IMR-90 (cell line): Measurements from ENCODE around the gene GRAMD4. TPM values are rescaled to one million over a fixed set of nuclear protein-coding genes. Genes with fewer than 3 reads are reported as not detected.

Experiments used
- ATAC-seq: fragments of 200-7000 bp; cut with Tn5 transposase; 2 replicates; pipeline ENCODE4 v1.9.1; 2020; ENCODE audit warnings: low read depth, mild to moderate bottlenecking, moderate library complexity
- BruUV-seq: library from RNA; stranded (reverse); fragments of 400-500 nt; replicated peaks from 2 replicates; lab custom pipeline; 2021; lab: Mats Ljungman, UMichigan
- CTCF ChIA-PET: fragments of 300-600 bp; formaldehyde crosslinking; extraction: SDS; loops from one replicate; lab custom pipeline; 2021; ENCODE audit warnings: antibody characterized with exemption; lab: Yijun Ruan, JAX
- POLR2A ChIA-PET: fragments of 300-600 bp; sonication (Branson Sonifier 250); formaldehyde crosslinking; loops from one replicate; lab custom pipeline; 2022; ENCODE audit warnings: antibody characterized with exemption; ENCODE audit not compliant: unreplicated experiment; lab: Charles Lee
- DNase-seq: peaks from one replicate; pipeline ENCODE4 v3.0.0; 2013
- H2AFZ ChIP-seq: replicated peaks from 2 replicates; pipeline ENCODE3; 2013; ENCODE audit warnings: low read length, mild to moderate bottlenecking; ENCODE audit not compliant: poor library complexity
- H2AK5ac ChIP-seq: 2 replicates; pipeline ENCODE4 v1.6.1; 2013; ENCODE audit warnings: low read depth, low read length, inconsistent platforms
- H2AK9ac ChIP-seq: replicated peaks from 2 replicates; pipeline ENCODE3; 2013; ENCODE audit warnings: mild to moderate bottlenecking, low read depth, low read length, moderate library complexity; ENCODE audit not compliant: poor library complexity
- H2BK120ac ChIP-seq: 2 replicates; pipeline ENCODE4 v1.6.1; 2013; ENCODE audit warnings: low read depth, low read length, inconsistent platforms
- H2BK15ac ChIP-seq: 3 replicates; pipeline ENCODE4 v1.6.1; 2013; ENCODE audit warnings: low read depth, low read length, inconsistent platforms
- H2BK20ac ChIP-seq: 2 replicates; pipeline ENCODE4 v1.6.1; 2013; ENCODE audit warnings: low read depth, mild to moderate bottlenecking, inconsistent platforms, low read length, moderate library complexity
- H2BK5ac ChIP-seq: 2 replicates; pipeline ENCODE4 v1.6.1; 2013; ENCODE audit warnings: mild to moderate bottlenecking, low read depth, low read length, inconsistent platforms; ENCODE audit not compliant: poor library complexity, severe bottlenecking
- H3K14ac ChIP-seq: replicated peaks from 2 replicates; pipeline ENCODE4 v1.6.1; 2013; ENCODE audit warnings: low read depth, low read length, inconsistent platforms
- H3K18ac ChIP-seq: 2 replicates; pipeline ENCODE4 v1.6.1; 2013; ENCODE audit warnings: low read depth, low read length, control low read depth
- H3K23ac ChIP-seq: 2 replicates; pipeline ENCODE4 v1.6.1; 2013; ENCODE audit warnings: low read depth, low read length, inconsistent platforms
- H3K27ac ChIP-seq: 2 replicates; pipeline ENCODE4 v1.5.1; 2013; ENCODE audit warnings: mild to moderate bottlenecking, control low read depth, low read length; ENCODE audit not compliant: insufficient read depth
- H3K27me3 ChIP-seq: 2 replicates; pipeline ENCODE4 v1.6.1; 2013; ENCODE audit warnings: low read length; ENCODE audit not compliant: control insufficient read depth, insufficient read depth
- H3K36me3 ChIP-seq: 2 replicates; pipeline ENCODE4 v1.6.1; 2013; ENCODE audit warnings: low read length, mixed read lengths; ENCODE audit not compliant: control insufficient read depth, insufficient read depth
- H3K4ac ChIP-seq: 2 replicates; pipeline ENCODE4 v1.6.1; 2013; ENCODE audit warnings: low read depth, low read length, inconsistent platforms
- H3K4me1 ChIP-seq: 2 replicates; pipeline ENCODE4 v1.6.1; 2013; ENCODE audit warnings: low read length, mixed read lengths; ENCODE audit not compliant: control insufficient read depth, insufficient read depth
- H3K4me2 ChIP-seq: 2 replicates; pipeline ENCODE4 v1.6.1; 2013; ENCODE audit warnings: low read depth, mild to moderate bottlenecking, control low read depth, low read length, moderate library complexity
- H3K4me3 ChIP-seq: 2 replicates; pipeline ENCODE4 v1.5.1; 2013; ENCODE audit warnings: low read depth, mild to moderate bottlenecking, control low read depth, low read length, moderate library complexity; ENCODE audit not compliant: insufficient read depth
- H3K56ac ChIP-seq: 2 replicates; pipeline ENCODE4 v1.6.1; 2013; ENCODE audit warnings: low read length, inconsistent platforms; ENCODE audit not compliant: insufficient read depth; ENCODE audit errors: extremely low read depth
- H3K79me1 ChIP-seq, 2 experiments: 2 replicates each; pipeline ENCODE4 v1.6.1; 2013; ENCODE audit warnings: low read length in 2 of 2, inconsistent platforms in 1 of 2, low read depth in 1 of 2
- H3K9ac ChIP-seq: 2 replicates; pipeline ENCODE4 v1.6.1; 2013; ENCODE audit warnings: low read depth, low read length, control low read depth
- H3K9me1 ChIP-seq: 2 replicates; pipeline ENCODE4 v1.6.1; 2013; ENCODE audit warnings: low read length, inconsistent platforms; ENCODE audit not compliant: insufficient read depth
- H3K9me3 ChIP-seq: 2 replicates; pipeline ENCODE4 v1.6.1; 2013; ENCODE audit warnings: low read length; ENCODE audit not compliant: control insufficient read depth, insufficient read depth
- H4K20me1 ChIP-seq: 2 replicates; pipeline ENCODE4 v1.6.1; 2013; ENCODE audit warnings: low read length, inconsistent platforms; ENCODE audit not compliant: insufficient read depth
- H4K5ac ChIP-seq: 2 replicates; pipeline ENCODE4 v1.6.1; 2013; ENCODE audit warnings: mild to moderate bottlenecking, low read depth, low read length, control low read depth
- H4K8ac ChIP-seq, 2 experiments: 2 replicates each; pipeline ENCODE4 v1.6.1; 2013; ENCODE audit warnings: low read depth in 2 of 2, low read length in 2 of 2, control low read depth in 1 of 2, inconsistent platforms in 1 of 2
- H4K91ac ChIP-seq: 2 replicates; pipeline ENCODE4 v1.6.1; 2013; ENCODE audit warnings: low read depth, low read length, inconsistent platforms; ENCODE audit not compliant: insufficient read depth
- WGBS, 2 experiments: methylation state at CpG; one replicate each; pipeline versions ENCODE4 v1.1.5 to v1.1.7; 2013; ENCODE audit warnings: missing lambda C conversion rate in 2 of 2; ENCODE audit not compliant: insufficient read length in 1 of 2; ENCODE audit errors: extremely low coverage in 2 of 2; 5-methylcytosine and 5-hydroxymethylcytosine counted together
- dilution Hi-C: fragments of 300-500 bp; cut with HindIII; formaldehyde crosslinking; loops from one replicate; pipeline ENCODE4 v1.14.3; 2018; ENCODE audit warnings: low sequenced_read_pairs; ENCODE audit not compliant: unreplicated experiment
- in situ Hi-C: fragments of 300-500 bp; cut with MboI; formaldehyde crosslinking; loops from 3 replicates; pipeline ENCODE4 v1.14.3; 2019; ENCODE audit warnings: low sequenced_read_pairs, inconsistent platforms, mixed read lengths
- intact Hi-C: fragments of 100-400 bp; cut with micrococcal nuclease; formaldehyde crosslinking; loops from 2 replicates; pipeline ENCODE4 v1.10.0; 2022
- polyA plus RNA-seq, 3 experiments: library from polyadenylated mRNA; depleted of rRNA; stranded (reverse); fragments of >200 nt; gene quantifications; 2 replicates each; pipeline ENCODE4 v1.2.3, GENCODE V29; 2012; ENCODE audit warnings: low replicate concordance in 1 of 3
- total RNA-seq: library from RNA; depleted of rRNA; stranded (reverse); fragments of >200 nt; gene quantifications from 2 replicates; pipeline ENCODE4 v1.2.3, GENCODE V29; 2012
- TF ChIP-seq, protein P1 (sequence below): fragments of 150-350 bp; IDR thresholded peaks from 2 replicates; pipeline ENCODE4 v1.6.1; 2017; ENCODE audit warnings: mild to moderate bottlenecking, antibody characterized with exemption, low read length, low read depth

The GRAMD4 gene
- total and polyA plus RNA-seq, 2 of the 4 experiments (the other 2 are of a cell fraction), result 2.7 to 5.8 TPM

DNA sequence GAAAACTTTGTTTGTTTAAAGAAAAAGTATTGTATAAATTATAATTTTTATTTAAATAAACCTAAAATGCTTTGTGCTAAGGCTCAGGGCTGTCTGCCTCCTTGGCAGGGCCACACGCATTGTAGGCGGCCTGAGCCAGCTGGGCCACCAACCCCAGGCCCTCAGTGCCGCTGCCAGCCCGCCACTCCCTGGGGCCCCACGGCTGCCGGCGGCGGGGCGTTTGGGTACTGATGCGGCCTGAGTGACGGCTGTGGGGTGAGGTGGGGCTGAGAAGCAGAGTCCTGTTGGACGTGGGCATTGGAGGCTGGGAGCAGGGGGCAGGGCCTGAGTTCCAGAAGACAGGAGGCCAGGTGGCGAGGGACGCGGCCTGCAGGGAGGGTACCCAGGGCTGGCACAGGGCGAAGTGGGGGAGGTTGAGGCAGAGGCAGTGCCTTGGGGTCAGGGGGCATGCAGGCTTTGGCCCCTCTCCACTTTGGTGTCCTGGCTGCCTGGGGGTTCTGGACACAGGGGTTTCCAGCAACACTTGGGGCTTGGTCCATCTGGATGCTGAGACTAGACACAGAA is 59.6 kb downstream of the GRAMD4 start:
- Histone ChIP-seq H2AK9ac (peak overlapping the region; percentile 66), H3K14ac (0 out of 2 replicates have a peak overlapping the region, but pooled peaks have one; percentile 8), H4K20me1 (peaks cover 15% of the 10 kb centered on the region), H3K9me3 (no peaks in the 10 kb centered on the region), H2AFZ (peak overlapping the region; percentile 50), H4K5ac (peak overlapping the region; percentile 23), H3K27ac (peak overlapping the region; percentile 48; the same call in 1 of the 2 replicates), H2BK15ac (no peak overlapping the region), H2BK5ac (peak overlapping the region; percentile 66), H3K9ac (no peak overlapping the region), H3K9me1 (peaks cover 9% of the 10 kb centered on the region), H3K56ac (no peak overlapping the region), H2AK5ac (peak overlapping the region; percentile 88), H4K91ac (peak overlapping the region; percentile 12; the same call in 1 of the 2 replicates), H2BK120ac (peak overlapping the region; percentile 54), H2BK20ac (no peak overlapping the region), H3K4me2 (peak overlapping the region; percentile 42; the same call in 1 of the 2 replicates), H3K36me3 (peaks cover 32% of the 10 kb centered on the region; the same call in 1 of the 2 replicates), H3K4me3 (no peak overlapping the region), H3K18ac (peak overlapping the region; percentile 69; the same call in 1 of the 2 replicates), H3K79me1 (peaks cover 0 to 6% of the 10 kb centered on the region in 2 experiments; a peak in 1 of 4 replicates), H3K4ac (peak overlapping the region; percentile 75), H3K4me1 (peaks cover 14% of the 10 kb centered on the region), H3K23ac (0 out of 2 replicates have a peak overlapping the region, but pooled peaks have one; percentile 64), H4K8ac (peak overlapping the region in 1 of 2 experiments; percentile 52; a peak in 1 of 4 replicates), H3K27me3 (no peaks in the 10 kb centered on the region)
- 0% methylated on average over 1 of the region's 16 CpGs; no CpG with 5 or more reads in 1 of the 2 experiments for WGBS, 2 experiments
- intact Hi-C loops (loop anchor here (5.0 kb wide), 2 partner anchors 102 to 117 kb away; no protein-coding TSS in a partner anchor), dilution Hi-C loops (no loop called here), in situ Hi-C loops (no loop called here)
- DNase-seq (no peak), ATAC-seq (peak; percentile 79)
- ChIA-PET POLR2A (no interaction called here), CTCF (no interaction called here)
- BruUV-seq, result no TSS peak
- TF ChIP-seq, protein P1, sequence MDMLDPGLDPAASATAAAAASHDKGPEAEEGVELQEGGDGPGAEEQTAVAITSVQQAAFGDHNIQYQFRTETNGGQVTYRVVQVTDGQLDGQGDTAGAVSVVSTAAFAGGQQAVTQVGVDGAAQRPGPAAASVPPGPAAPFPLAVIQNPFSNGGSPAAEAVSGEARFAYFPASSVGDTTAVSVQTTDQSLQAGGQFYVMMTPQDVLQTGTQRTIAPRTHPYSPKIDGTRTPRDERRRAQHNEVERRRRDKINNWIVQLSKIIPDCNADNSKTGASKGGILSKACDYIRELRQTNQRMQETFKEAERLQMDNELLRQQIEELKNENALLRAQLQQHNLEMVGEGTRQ, result no peak
